GM12878 (cell line): Measurements from ENCODE around the gene RYR2.

Experiments
- EED ChIP-seq: sonication (generic); IDR thresholded peaks from 2 replicates; pipeline ENCODE4 v1.6.1; 2016; ENCODE audit warnings: antibody characterized with exemption, low read depth
- EZH2 ChIP-seq: IDR thresholded peaks from 2 replicates; pipeline ENCODE4 v1.6.1; 2012; ENCODE audit warnings: low read depth, mild to moderate bottlenecking, control low read depth, inconsistent platforms, low read length, borderline replicate concordance; ENCODE audit not compliant: control insufficient read depth
- GATAD2B ChIP-seq: fragments of 450-650 bp; conservative IDR thresholded peaks from 2 replicates; pipeline ENCODE4 v1.6.1; 2017; ENCODE audit warnings: low read depth, mild to moderate bottlenecking, moderate library complexity
- JUND ChIP-seq: IDR thresholded peaks from 2 replicates; pipeline ENCODE4 v1.6.1; 2012; ENCODE audit warnings: low read depth, mild to moderate bottlenecking, low read length, improper control_type of control experiment, moderate library complexity
- NFIC ChIP-seq: IDR thresholded peaks from 2 replicates; pipeline ENCODE4 v1.6.1; 2012; ENCODE audit warnings: low read depth, mild to moderate bottlenecking, inconsistent platforms, low read length, moderate library complexity
- NRF1 ChIP-seq: conservative IDR thresholded peaks from 2 replicates; pipeline ENCODE4 v1.6.1; 2011; ENCODE audit warnings: mild to moderate bottlenecking, low read depth, low read length, improper control_type of control experiment
- POLR2A ChIP-seq: IDR thresholded peaks from 2 replicates; pipeline ENCODE4 v1.6.1; 2011; ENCODE audit warnings: low read depth, mild to moderate bottlenecking, low read length
- ZBTB11 ChIP-seq: fragments of 450-650 bp; formaldehyde crosslinking; IDR thresholded peaks from 2 replicates; pipeline ENCODE4 v1.5.0; 2022; ENCODE audit warnings: mild to moderate bottlenecking, missing genetic modification characterization
- TF ChIP-seq, protein P1 (sequence below), 3 experiments: IDR thresholded peaks in 2 of 3; conservative IDR thresholded peaks in 1 of 3; 2 replicates each; pipeline ENCODE4 v1.5.1; 2011; ENCODE audit warnings: low read depth in 3 of 3, low read length in 3 of 3, mild to moderate bottlenecking in 3 of 3, control low read depth in 2 of 3, moderate library complexity in 2 of 3, inconsistent platforms in 1 of 3, mixed read lengths in 1 of 3; ENCODE audit not compliant: control insufficient read depth in 2 of 3, insufficient read depth in 1 of 3; ENCODE audit errors: extremely low read depth in 1 of 3

GRCh38 chr1:237241038-237241437, 199.1 kb downstream of the RYR2 start:
- no peak for TF ChIP-seq EZH2
- no peak for TF ChIP-seq ZBTB11 (CRISPR knock-in tag)
- TF ChIP-seq, protein P1, sequence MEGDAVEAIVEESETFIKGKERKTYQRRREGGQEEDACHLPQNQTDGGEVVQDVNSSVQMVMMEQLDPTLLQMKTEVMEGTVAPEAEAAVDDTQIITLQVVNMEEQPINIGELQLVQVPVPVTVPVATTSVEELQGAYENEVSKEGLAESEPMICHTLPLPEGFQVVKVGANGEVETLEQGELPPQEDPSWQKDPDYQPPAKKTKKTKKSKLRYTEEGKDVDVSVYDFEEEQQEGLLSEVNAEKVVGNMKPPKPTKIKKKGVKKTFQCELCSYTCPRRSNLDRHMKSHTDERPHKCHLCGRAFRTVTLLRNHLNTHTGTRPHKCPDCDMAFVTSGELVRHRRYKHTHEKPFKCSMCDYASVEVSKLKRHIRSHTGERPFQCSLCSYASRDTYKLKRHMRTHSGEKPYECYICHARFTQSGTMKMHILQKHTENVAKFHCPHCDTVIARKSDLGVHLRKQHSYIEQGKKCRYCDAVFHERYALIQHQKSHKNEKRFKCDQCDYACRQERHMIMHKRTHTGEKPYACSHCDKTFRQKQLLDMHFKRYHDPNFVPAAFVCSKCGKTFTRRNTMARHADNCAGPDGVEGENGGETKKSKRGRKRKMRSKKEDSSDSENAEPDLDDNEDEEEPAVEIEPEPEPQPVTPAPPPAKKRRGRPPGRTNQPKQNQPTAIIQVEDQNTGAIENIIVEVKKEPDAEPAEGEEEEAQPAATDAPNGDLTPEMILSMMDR (IDR thresholded peaks at IDR 0.05 in 2 of 3, conservative IDR thresholded peaks at IDR 0.05 in 1 of 3; ENCODE audit: control insufficient read depth in 2 of 3, extremely low read depth in 1 of 3, insufficient read depth in 1 of 3, low read depth in 3 of 3, low read length in 3 of 3): no peak
- no peak for TF ChIP-seq JUND
- TF ChIP-seq POLR2A: no peak
- TF ChIP-seq NFIC: no peak
- no peak for TF ChIP-seq GATAD2B
- TF ChIP-seq EED: no peak
- no peak for TF ChIP-seq NRF1
